Lower lobe of right lung (tissue), 2 donors: ENCODE data around the gene SLCO2A1. TPM values are rescaled to one million over a fixed set of nuclear protein-coding genes. Genes with fewer than 3 reads are reported as not detected.

Experiments
- ATAC-seq, 2 donors: fragments of 200-7000 bp; cut with Tn5 transposase; one replicate each; pipeline ENCODE4 v1.9.1; 2020 to 2022; ENCODE audit warnings: mild to moderate bottlenecking in 2 of 2, moderate library complexity in 2 of 2
- DNase-seq: peaks from one replicate; pipeline ENCODE4 v3.0.0-alpha.2; 2020
- H3K27ac ChIP-seq: fragments of 200-600 bp; one replicate; pipeline ENCODE4 v1.8.0; 2022
- H3K27me3 ChIP-seq: fragments of 200-600 bp; one replicate; pipeline ENCODE4 v1.8.0; 2022; ENCODE audit warnings: low read depth
- H3K36me3 ChIP-seq: fragments of 200-600 bp; one replicate; pipeline ENCODE4 v1.8.0; 2022; ENCODE audit warnings: mild to moderate bottlenecking
- H3K4me1 ChIP-seq: fragments of 200-600 bp; one replicate; pipeline ENCODE4 v1.8.0; 2022
- H3K4me3 ChIP-seq: fragments of 200-600 bp; one replicate; pipeline ENCODE4 v1.8.0; 2022; ENCODE audit warnings: mild to moderate bottlenecking
- H3K9me3 ChIP-seq: fragments of 200-600 bp; one replicate; pipeline ENCODE4 v1.8.0; 2022
- CTCF ChIP-seq: fragments of 200-600 bp; IDR thresholded peaks from one replicate; pipeline ENCODE4 v1.8.0; 2022; ENCODE audit warnings: antibody characterized with exemption, mild to moderate bottlenecking
- intact Hi-C: fragments of 100-400 bp; cut with DNase I; formaldehyde crosslinking; loops from one replicate; pipeline ENCODE4 v1.11.0; 2022
- total RNA-seq: library from RNA; stranded (reverse); fragmentation: NEBNext Ultra II Directional; extraction: Animal tissue kit (Norgen Biotek cat#: 25700); gene quantifications from one replicate; pipeline ENCODE4 v1.2.1, GENCODE V29; 2021
- donor health status: DM: no; HTN: yes; CAD: no; lungs with severe emphysema.

SLCO2A1 gene
- total RNA-seq, 1 donor from 2014 or later: 204 TPM

DNA sequence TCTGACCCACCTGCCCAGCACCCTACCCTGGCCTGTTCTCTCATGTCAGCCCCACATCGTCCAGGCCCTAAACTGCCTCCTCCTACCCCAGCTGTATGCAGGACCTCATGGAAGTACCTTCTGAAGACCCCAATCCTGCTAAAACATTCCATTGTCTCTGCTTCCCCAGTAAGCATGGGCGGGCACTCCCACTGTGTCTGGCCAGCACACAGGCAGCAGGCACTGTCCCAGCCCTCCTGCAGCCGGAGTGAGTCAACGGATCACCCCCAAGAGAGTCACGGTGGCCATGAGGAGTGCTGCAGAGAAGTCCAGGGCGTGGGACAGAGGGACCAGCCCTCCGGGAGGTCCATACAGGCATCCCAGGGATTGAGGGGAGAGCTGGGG lies 36.4 kb upstream of the SLCO2A1 start:
- intact Hi-C loops: no loop called here
- no peaks in the 10 kb centered on the region for H3K27me3 ChIP-seq
- peaks cover 8% of the 10 kb centered on the region for H3K4me1 ChIP-seq
- TF ChIP-seq CTCF: no peak
- no peaks in the 10 kb centered on the region for H3K36me3 ChIP-seq
- DNase-seq (no peak), ATAC-seq (peak in 1 of 2 donors; percentile 6)
- H3K4me3 ChIP-seq: no peak overlapping the region
- no peaks in the 10 kb centered on the region for H3K9me3 ChIP-seq
- peak overlapping the region; percentile 64 for H3K27ac ChIP-seq

GRCh38 chr3:134065252-134066157 lies 35.8 kb upstream of the SLCO2A1 start:
- intact Hi-C loops: no loop called here

DNA sequence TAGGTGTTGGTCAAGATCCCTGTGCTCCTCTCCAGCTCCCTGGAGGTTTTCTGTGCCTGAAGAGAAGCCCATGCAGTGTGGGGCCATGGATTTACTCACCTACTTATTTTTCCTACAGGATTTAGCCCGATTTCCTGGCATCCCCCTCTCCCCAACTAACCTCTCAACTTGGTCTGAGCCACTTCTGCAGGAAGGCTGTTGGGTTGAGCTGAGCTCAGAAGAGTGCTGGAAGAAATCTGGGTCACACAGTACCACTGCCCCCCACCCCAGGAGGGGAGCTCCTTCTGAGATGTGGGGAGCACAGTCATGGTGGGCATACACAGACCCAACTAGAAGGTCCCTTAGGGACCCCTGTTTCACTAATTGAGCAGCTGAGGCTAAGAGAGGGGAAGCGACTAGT lies 34.4 kb upstream of the SLCO2A1 start:
- Histone ChIP-seq H3K4me1 (peaks cover 27% of the 10 kb centered on the region), H3K36me3 (no peaks in the 10 kb centered on the region)

More at GRCh38 chr3:134065252-134066157, 35.8 kb upstream of the SLCO2A1 start:
- Histone ChIP-seq H3K27me3 (no peaks in the 10 kb centered on the region), H3K4me1 (peaks cover 14% of the 10 kb centered on the region), H3K9me3 (no peaks in the 10 kb centered on the region), H3K36me3 (no peaks in the 10 kb centered on the region), H3K4me3 (no peak overlapping the region), H3K27ac (peak overlapping the region; percentile 64)
- ATAC-seq (no peak), DNase-seq (no peak)
- no peak for TF ChIP-seq CTCF

GRCh38 chr3:134061401-134061800 lies 31.7 kb upstream of the SLCO2A1 start:
- no peaks in the 10 kb centered on the region for H3K27me3 ChIP-seq
- H3K36me3 ChIP-seq: no peaks in the 10 kb centered on the region
- no peaks in the 10 kb centered on the region for H3K9me3 ChIP-seq
- ATAC-seq (no peak), DNase-seq (no peak)
- peaks cover 42% of the 10 kb centered on the region for H3K4me1 ChIP-seq
- no peak overlapping the region for H3K4me3 ChIP-seq
- intact Hi-C loops: no loop called here
- no peak for TF ChIP-seq CTCF
- H3K27ac ChIP-seq: no peak overlapping the region

More for the DNA sequence above, 34.4 kb upstream of the SLCO2A1 start:
- DNase-seq (no peak), ATAC-seq (no peak)
- no peak for TF ChIP-seq CTCF
- intact Hi-C loops: no loop called here
- no peaks in the 10 kb centered on the region for H3K27me3 ChIP-seq
- H3K9me3 ChIP-seq: no peaks in the 10 kb centered on the region
- H3K27ac ChIP-seq: no peak overlapping the region
- H3K4me3 ChIP-seq: no peak overlapping the region

GRCh38 chr3:134060561-134061385 lies 31.0 kb upstream of the SLCO2A1 start:
- H3K4me3 ChIP-seq: no peak overlapping the region
- peaks cover 36% of the 10 kb centered on the region for H3K4me1 ChIP-seq
- H3K27me3 ChIP-seq: no peaks in the 10 kb centered on the region
- no peak for TF ChIP-seq CTCF
- H3K36me3 ChIP-seq: no peaks in the 10 kb centered on the region
- intact Hi-C loops: no loop called here
- DNase-seq (no peak), ATAC-seq (no peak)
- H3K9me3 ChIP-seq: no peaks in the 10 kb centered on the region
- H3K27ac ChIP-seq: no peak overlapping the region
